ENCODE measurements around the gene NR1H2.

DNA sequence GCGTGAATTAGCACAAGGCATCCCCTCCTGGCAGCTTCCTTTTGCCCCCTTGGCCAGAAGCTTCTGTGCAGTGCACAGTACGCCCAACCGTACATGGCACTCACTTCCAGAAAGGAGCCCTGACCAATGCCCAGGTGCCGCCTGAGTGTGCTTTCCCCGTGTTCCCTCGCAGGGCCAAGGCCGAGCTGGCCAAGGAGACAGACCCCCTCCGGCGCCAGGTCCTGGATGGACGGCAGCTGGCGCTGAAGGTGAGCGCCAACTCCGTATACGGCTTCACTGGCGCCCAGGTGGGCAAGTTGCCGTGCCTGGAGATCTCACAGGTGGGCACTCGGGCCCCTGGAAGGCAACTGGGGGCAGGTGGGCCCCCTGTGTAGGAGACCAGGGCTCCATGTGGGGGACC is 33.1 kb downstream of the NR1H2 start:
- TF ChIP-seq, protein P1, sequence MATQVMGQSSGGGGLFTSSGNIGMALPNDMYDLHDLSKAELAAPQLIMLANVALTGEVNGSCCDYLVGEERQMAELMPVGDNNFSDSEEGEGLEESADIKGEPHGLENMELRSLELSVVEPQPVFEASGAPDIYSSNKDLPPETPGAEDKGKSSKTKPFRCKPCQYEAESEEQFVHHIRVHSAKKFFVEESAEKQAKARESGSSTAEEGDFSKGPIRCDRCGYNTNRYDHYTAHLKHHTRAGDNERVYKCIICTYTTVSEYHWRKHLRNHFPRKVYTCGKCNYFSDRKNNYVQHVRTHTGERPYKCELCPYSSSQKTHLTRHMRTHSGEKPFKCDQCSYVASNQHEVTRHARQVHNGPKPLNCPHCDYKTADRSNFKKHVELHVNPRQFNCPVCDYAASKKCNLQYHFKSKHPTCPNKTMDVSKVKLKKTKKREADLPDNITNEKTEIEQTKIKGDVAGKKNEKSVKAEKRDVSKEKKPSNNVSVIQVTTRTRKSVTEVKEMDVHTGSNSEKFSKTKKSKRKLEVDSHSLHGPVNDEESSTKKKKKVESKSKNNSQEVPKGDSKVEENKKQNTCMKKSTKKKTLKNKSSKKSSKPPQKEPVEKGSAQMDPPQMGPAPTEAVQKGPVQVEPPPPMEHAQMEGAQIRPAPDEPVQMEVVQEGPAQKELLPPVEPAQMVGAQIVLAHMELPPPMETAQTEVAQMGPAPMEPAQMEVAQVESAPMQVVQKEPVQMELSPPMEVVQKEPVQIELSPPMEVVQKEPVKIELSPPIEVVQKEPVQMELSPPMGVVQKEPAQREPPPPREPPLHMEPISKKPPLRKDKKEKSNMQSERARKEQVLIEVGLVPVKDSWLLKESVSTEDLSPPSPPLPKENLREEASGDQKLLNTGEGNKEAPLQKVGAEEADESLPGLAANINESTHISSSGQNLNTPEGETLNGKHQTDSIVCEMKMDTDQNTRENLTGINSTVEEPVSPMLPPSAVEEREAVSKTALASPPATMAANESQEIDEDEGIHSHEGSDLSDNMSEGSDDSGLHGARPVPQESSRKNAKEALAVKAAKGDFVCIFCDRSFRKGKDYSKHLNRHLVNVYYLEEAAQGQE (IDR thresholded peaks at IDR 0.05): no peak
- TF ChIP-seq, protein P2, sequence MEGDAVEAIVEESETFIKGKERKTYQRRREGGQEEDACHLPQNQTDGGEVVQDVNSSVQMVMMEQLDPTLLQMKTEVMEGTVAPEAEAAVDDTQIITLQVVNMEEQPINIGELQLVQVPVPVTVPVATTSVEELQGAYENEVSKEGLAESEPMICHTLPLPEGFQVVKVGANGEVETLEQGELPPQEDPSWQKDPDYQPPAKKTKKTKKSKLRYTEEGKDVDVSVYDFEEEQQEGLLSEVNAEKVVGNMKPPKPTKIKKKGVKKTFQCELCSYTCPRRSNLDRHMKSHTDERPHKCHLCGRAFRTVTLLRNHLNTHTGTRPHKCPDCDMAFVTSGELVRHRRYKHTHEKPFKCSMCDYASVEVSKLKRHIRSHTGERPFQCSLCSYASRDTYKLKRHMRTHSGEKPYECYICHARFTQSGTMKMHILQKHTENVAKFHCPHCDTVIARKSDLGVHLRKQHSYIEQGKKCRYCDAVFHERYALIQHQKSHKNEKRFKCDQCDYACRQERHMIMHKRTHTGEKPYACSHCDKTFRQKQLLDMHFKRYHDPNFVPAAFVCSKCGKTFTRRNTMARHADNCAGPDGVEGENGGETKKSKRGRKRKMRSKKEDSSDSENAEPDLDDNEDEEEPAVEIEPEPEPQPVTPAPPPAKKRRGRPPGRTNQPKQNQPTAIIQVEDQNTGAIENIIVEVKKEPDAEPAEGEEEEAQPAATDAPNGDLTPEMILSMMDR (IDR thresholded peaks at IDR 0.05; ENCODE audit: low read depth, low read length, missing input control): no peak
- TF ChIP-seq YY1 (IDR thresholded peaks at IDR 0.05) (no peak), MAX (IDR thresholded peaks at IDR 0.05) (no peak), HNF4A (conservative IDR thresholded peaks at IDR 0.05) (no peak), GABPA (IDR thresholded peaks at IDR 0.05 in 1 of 2, conservative IDR thresholded peaks at IDR 0.05 in 1 of 2) (no peak), JUND (IDR thresholded peaks at IDR 0.05) (no peak), FOXA2 (IDR thresholded peaks at IDR 0.05) (no peak), EGR1 (IDR thresholded peaks at IDR 0.05; ENCODE audit: low read depth in 2 of 2) (no peak), SP1 (IDR thresholded peaks at IDR 0.05) (no peak), TAF1 (conservative IDR thresholded peaks at IDR 0.05) (no peak), ZBTB33 (IDR thresholded peaks at IDR 0.05) (no peak), FOXA1 (IDR thresholded peaks at IDR 0.05) (no peak)
- TF ChIP-seq, protein P3, sequence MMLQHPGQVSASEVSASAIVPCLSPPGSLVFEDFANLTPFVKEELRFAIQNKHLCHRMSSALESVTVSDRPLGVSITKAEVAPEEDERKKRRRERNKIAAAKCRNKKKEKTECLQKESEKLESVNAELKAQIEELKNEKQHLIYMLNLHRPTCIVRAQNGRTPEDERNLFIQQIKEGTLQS (IDR thresholded peaks at IDR 0.05): no peak
